Esophagus muscularis mucosa (tissue), 4 donors: ENCODE data around the gene YPEL4.

Source experiments
- CTCF ChIP-seq, 3 experiments: fragments of 200-600 bp in 2 of 3; fragments of 450-650 bp in 1 of 3; sonication (generic) in 2 of 3; IDR thresholded peaks; one replicate each; pipeline ENCODE4 v1.5.1; 2017 to 2019; ENCODE audit warnings: antibody characterized with exemption in 3 of 3, mild to moderate bottlenecking in 2 of 3, moderate library complexity in 1 of 3
- EP300 ChIP-seq: sonication (generic); formaldehyde crosslinking; IDR thresholded peaks from one replicate; pipeline ENCODE4 v1.6.1; 2017; ENCODE audit warnings: antibody characterized with exemption
- POLR2A ChIP-seq: fragments of 450-650 bp; IDR thresholded peaks from one replicate; pipeline ENCODE4 v1.6.1; 2017; ENCODE audit warnings: antibody characterized with exemption, moderate library complexity, mild to moderate bottlenecking, low read depth
- POLR2AphosphoS5 ChIP-seq, 2 donors: sonication (generic); formaldehyde crosslinking; IDR thresholded peaks; one replicate each; pipeline ENCODE4 v1.6.1; 2017; ENCODE audit warnings: antibody characterized with exemption in 2 of 2

DNA sequence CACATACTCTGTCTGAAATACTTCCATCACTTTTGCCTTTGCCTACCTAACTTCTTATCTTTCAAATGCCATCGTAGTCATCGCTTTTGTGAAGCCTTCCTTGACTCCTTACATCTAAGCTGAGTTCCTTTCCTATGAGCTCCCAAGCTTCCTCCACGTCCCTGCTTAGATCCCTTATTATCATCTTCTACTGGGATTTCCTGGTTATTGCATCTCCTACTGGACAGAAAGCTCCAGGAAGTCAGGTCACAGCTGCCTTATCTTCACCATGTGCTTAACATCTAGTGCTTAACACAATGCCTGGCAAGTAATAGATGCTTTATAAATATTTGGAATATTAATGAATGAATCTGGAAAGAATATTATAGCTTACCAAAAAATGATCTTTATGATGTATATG, 5.9 kb downstream of the YPEL4 start:
- TF ChIP-seq EP300, result no peak
- TF ChIP-seq POLR2A, result no peak
- TF ChIP-seq CTCF (IDR thresholded peaks at IDR 0.05), result no peak
- no peak for TF ChIP-seq POLR2AphosphoS5 (IDR thresholded peaks at IDR 0.05)
